Measurements from ENCODE around the gene ZMAT5.

The ZMAT5 gene

GRCh38 chr22:29704528-29705285 lies 62.1 kb downstream of the ZMAT5 start:
- peak; percentile 66 for ATAC-seq
- TF ChIP-seq CREB5 (CRISPR knock-in tag; IDR thresholded peaks at IDR 0.05; ENCODE audit: low read depth) (no peak), ZFP3 (CRISPR knock-in tag; IDR thresholded peaks at IDR 0.05) (no peak), ARNTL (CRISPR knock-in tag; IDR thresholded peaks at IDR 0.05; ENCODE audit: borderline replicate concordance, low read depth) (no peak), TSHZ2 (CRISPR knock-in tag; IDR thresholded peaks at IDR 0.05) (0 out of 2 replicates have a peak, but pooled peaks have one; percentile 38), ISL1 (CRISPR knock-in tag; IDR thresholded peaks at IDR 0.05) (no peak), CSRNP3 (CRISPR knock-in tag; IDR thresholded peaks at IDR 0.05) (no peak)

GRCh38 chr22:29703569-29704195 lies 63.1 kb downstream of the ZMAT5 start:
- ATAC-seq = no peak
- no peak for TF ChIP-seq OSR1 (CRISPR knock-in tag; IDR thresholded peaks at IDR 0.05)
- no peak for TF ChIP-seq ZNF8 (CRISPR knock-in tag; IDR thresholded peaks at IDR 0.05)
- TF ChIP-seq ARNTL (CRISPR knock-in tag; IDR thresholded peaks at IDR 0.05; ENCODE audit: borderline replicate concordance, low read depth) = no peak
- no peak for TF ChIP-seq CSRNP3 (CRISPR knock-in tag; IDR thresholded peaks at IDR 0.05)
- TF ChIP-seq TCF4 (CRISPR knock-in tag; IDR thresholded peaks at IDR 0.05; ENCODE audit: borderline replicate concordance) = no peak
- no peak for TF ChIP-seq ZC3H10 (CRISPR knock-in tag; IDR thresholded peaks at IDR 0.05)
- no peak for TF ChIP-seq ISL1 (CRISPR knock-in tag; IDR thresholded peaks at IDR 0.05)
- TF ChIP-seq CREB5 (CRISPR knock-in tag; IDR thresholded peaks at IDR 0.05; ENCODE audit: low read depth) = no peak
- no peak for TF ChIP-seq CSDC2 (CRISPR knock-in tag; IDR thresholded peaks at IDR 0.05)
- TF ChIP-seq ZFP30 (CRISPR knock-in tag; IDR thresholded peaks at IDR 0.05) = no peak
- no peak for TF ChIP-seq ZNF70 (CRISPR knock-in tag; IDR thresholded peaks at IDR 0.05)
- no peak for TF ChIP-seq SNAI2 (CRISPR knock-in tag; IDR thresholded peaks at IDR 0.05)
- TF ChIP-seq TOX (CRISPR knock-in tag; IDR thresholded peaks at IDR 0.05; ENCODE audit: borderline replicate concordance) = no peak
- TF ChIP-seq POU6F1 (CRISPR knock-in tag; IDR thresholded peaks at IDR 0.05; ENCODE audit: borderline replicate concordance, low read depth) = no peak
- TF ChIP-seq ZFP3 (CRISPR knock-in tag; IDR thresholded peaks at IDR 0.05) = no peak
- no peak for TF ChIP-seq PATZ1 (CRISPR knock-in tag; IDR thresholded peaks at IDR 0.05; ENCODE audit: borderline replicate concordance)

Measured in SK-N-SH treated with all-trans-retinoic acid at 6 μM for 48 hours (cell line).